PC-9 (cell line): ENCODE data around the gene RBM26. TPM values are rescaled to one million over a fixed set of nuclear protein-coding genes. Genes with fewer than 3 reads are reported as not detected.

ENCODE experiments used
- BruUV-seq: library from RNA; stranded (reverse); fragments of 400-500 nt; replicated peaks from 2 replicates; lab custom pipeline; 2021; lab: Mats Ljungman, UMichigan
- CTCF ChIA-PET: fragments of 300-600 bp; sonication (Branson Sonifier 250); formaldehyde crosslinking; loops from one replicate; lab custom pipeline; 2022; ENCODE audit warnings: antibody characterized with exemption; lab: Charles Lee
- POLR2A ChIA-PET: fragments of 300-600 bp; sonication (Branson Sonifier 250); formaldehyde crosslinking; loops from one replicate; lab custom pipeline; 2022; ENCODE audit warnings: antibody characterized with exemption; ENCODE audit not compliant: unreplicated experiment; lab: Charles Lee
- DNase-seq, 2 experiments: peaks; one replicate each; pipeline versions ENCODE4 v3.0.0 to v3.0.0-alpha.2; 2015 to 2022; ENCODE audit warnings: mixed read lengths in 1 of 2
- H2AFZ ChIP-seq: fragments of 200-600 bp; sonication (generic); 2 replicates; pipeline ENCODE4 v1.8.1; 2017; ENCODE audit warnings: antibody characterized with exemption
- H3F3A ChIP-seq: fragments of 200-600 bp; sonication (generic); 2 replicates; pipeline ENCODE4 v1.8.1; 2017; ENCODE audit warnings: antibody characterized with exemption, mild to moderate bottlenecking, low read depth; ENCODE audit not compliant: insufficient read depth
- H3K27ac ChIP-seq: fragments of 200-600 bp; sonication (generic); 2 replicates; pipeline ENCODE4 v1.6.1; 2016; ENCODE audit warnings: mixed run types
- H3K27me3 ChIP-seq: fragments of 200-600 bp; sonication (generic); 2 replicates; pipeline ENCODE4 v1.6.1; 2016; ENCODE audit warnings: low read depth, mixed run types; ENCODE audit not compliant: insufficient read depth
- H3K36me3 ChIP-seq: fragments of 200-600 bp; sonication (generic); 2 replicates; pipeline ENCODE4 v1.6.1; 2016; ENCODE audit warnings: low read depth, mixed run types
- H3K4me1 ChIP-seq: fragments of 200-600 bp; sonication (generic); replicated peaks from 2 replicates; pipeline ENCODE4 v1.6.1; 2016; ENCODE audit warnings: mixed run types; ENCODE audit not compliant: insufficient read depth
- H3K4me2 ChIP-seq: fragments of 200-600 bp; sonication (generic); 2 replicates; pipeline ENCODE4 v1.6.1; 2017; ENCODE audit warnings: mixed run types
- H3K4me3 ChIP-seq: fragments of 200-600 bp; sonication (generic); 2 replicates; pipeline ENCODE4 v1.6.1; 2016; ENCODE audit warnings: mixed run types
- H3K79me2 ChIP-seq: fragments of 200-600 bp; sonication (generic); 2 replicates; pipeline ENCODE4 v1.6.1; 2017; ENCODE audit warnings: low read depth, mixed run types
- H3K9me2 ChIP-seq: fragments of 200-600 bp; sonication (generic); 2 replicates; pipeline ENCODE4 v1.8.1; 2017; ENCODE audit warnings: mild to moderate bottlenecking; ENCODE audit not compliant: insufficient read depth
- H3K9me3 ChIP-seq: fragments of 200-600 bp; sonication (generic); 2 replicates; pipeline ENCODE4 v1.8.1; 2016; ENCODE audit warnings: low read depth; ENCODE audit not compliant: insufficient read depth
- H4K20me1 ChIP-seq: fragments of 200-600 bp; sonication (generic); 2 replicates; pipeline ENCODE4 v1.8.1; 2017; ENCODE audit not compliant: insufficient read depth
- CTCF ChIP-seq: fragments of 200-600 bp; sonication (generic); conservative IDR thresholded peaks from 2 replicates; pipeline ENCODE4 v1.6.1; 2017; ENCODE audit warnings: mixed run types, antibody characterized with exemption, mild to moderate bottlenecking, moderate library complexity
- EZH2 ChIP-seq: fragments of 200-600 bp; sonication (generic); IDR thresholded peaks from 2 replicates; pipeline ENCODE4 v1.8.0; 2017; ENCODE audit warnings: antibody characterized with exemption, low read depth
- intact Hi-C: fragments of 100-400 bp; cut with micrococcal nuclease; formaldehyde crosslinking; loops from one replicate; pipeline ENCODE4 v1.10.0; 2022; ENCODE audit not compliant: unreplicated experiment
- total RNA-seq: library from RNA; stranded (reverse); gene quantifications from 2 replicates; pipeline ENCODE4 v1.2.3, GENCODE V29; 2021

RBM26 gene
- total RNA-seq, 1 experiment from 2014 or later, result 40.4 TPM

- ChIA-PET CTCF (no interaction called here), POLR2A (interaction anchor here (0.7 kb wide), 1 partner anchor 10 kb away, joined by 4 read pairs; no protein-coding TSS in a partner anchor)
- Histone ChIP-seq H3K27me3 (no peaks in the 10 kb centered on the region), H3K79me2 (peaks cover 91% of the 10 kb centered on the region), H3K4me2 (no peak overlapping the region), H3K4me1 (peaks cover 33% of the 10 kb centered on the region), H4K20me1 (peaks cover 31% of the 10 kb centered on the region), H3K9me2 (no peaks in the 10 kb centered on the region), H3K9me3 (0 out of 2 replicates have a peak, but pooled peaks cover 10% of the 10 kb centered on the region), H3K4me3 (no peak overlapping the region), H3K27ac (0 out of 2 replicates have a peak overlapping the region, but pooled peaks have one; percentile 9), H3F3A (peaks cover 21% of the 10 kb centered on the region), H3K36me3 (peaks cover 40% of the 10 kb centered on the region), H2AFZ (no peak overlapping the region)
- no TSS peak for BruUV-seq
- no peak for DNase-seq
- TF ChIP-seq CTCF, result no peak
- no peak for TF ChIP-seq EZH2
- intact Hi-C loops, result no loop called here
Measured at GRCh38 chr13:79387853-79388252, 18.2 kb downstream of the RBM26 start.

GRCh38 chr13:79386125-79386826 is 19.8 kb downstream of the RBM26 start:
- ChIA-PET POLR2A (no interaction called here), CTCF (no interaction called here)
- Histone ChIP-seq H2AFZ (no peak overlapping the region), H3K36me3 (peaks cover 43% of the 10 kb centered on the region), H3K9me2 (no peaks in the 10 kb centered on the region), H3K4me3 (no peak overlapping the region), H3K27me3 (no peaks in the 10 kb centered on the region), H4K20me1 (peaks cover 33% of the 10 kb centered on the region), H3K27ac (0 out of 2 replicates have a peak overlapping the region, but pooled peaks have one; percentile 10), H3K4me1 (peaks cover 40% of the 10 kb centered on the region), H3F3A (peaks cover 27% of the 10 kb centered on the region), H3K79me2 (peaks cover 98% of the 10 kb centered on the region), H3K4me2 (peak overlapping the region; percentile 20; the same call in 1 of the 2 replicates), H3K9me3 (0 out of 2 replicates have a peak, but pooled peaks cover 10% of the 10 kb centered on the region)
- intact Hi-C loops, result no loop called here
- TF ChIP-seq CTCF (no peak), EZH2 (no peak)
- DNase-seq, result peak in 1 of 2 experiments; percentile 44
- no TSS peak for BruUV-seq

GRCh38 chr13:79385694-79386093 is 20.4 kb downstream of the RBM26 start:
- DNase-seq, result no peak
- Histone ChIP-seq H3K4me1 (peaks cover 36% of the 10 kb centered on the region), H3K27me3 (no peaks in the 10 kb centered on the region), H3K79me2 (peaks cover 98% of the 10 kb centered on the region), H2AFZ (no peak overlapping the region), H3K9me3 (0 out of 2 replicates have a peak, but pooled peaks cover 10% of the 10 kb centered on the region), H3K4me2 (no peak overlapping the region), H3K27ac (no peak overlapping the region), H4K20me1 (peaks cover 28% of the 10 kb centered on the region), H3K36me3 (peaks cover 43% of the 10 kb centered on the region), H3F3A (peaks cover 27% of the 10 kb centered on the region), H3K9me2 (no peaks in the 10 kb centered on the region), H3K4me3 (no peak overlapping the region)
- no peak for TF ChIP-seq EZH2
- TF ChIP-seq CTCF, result no peak
- ChIA-PET POLR2A (no interaction called here), CTCF (interaction anchor here (0.6 kb wide), 1 partner anchor 8 kb away, joined by 3 read pairs; no protein-coding TSS in a partner anchor)
- intact Hi-C loops, result no loop called here
- no TSS peak for BruUV-seq
